ENCODE data around the gene ATL3.

DNA sequence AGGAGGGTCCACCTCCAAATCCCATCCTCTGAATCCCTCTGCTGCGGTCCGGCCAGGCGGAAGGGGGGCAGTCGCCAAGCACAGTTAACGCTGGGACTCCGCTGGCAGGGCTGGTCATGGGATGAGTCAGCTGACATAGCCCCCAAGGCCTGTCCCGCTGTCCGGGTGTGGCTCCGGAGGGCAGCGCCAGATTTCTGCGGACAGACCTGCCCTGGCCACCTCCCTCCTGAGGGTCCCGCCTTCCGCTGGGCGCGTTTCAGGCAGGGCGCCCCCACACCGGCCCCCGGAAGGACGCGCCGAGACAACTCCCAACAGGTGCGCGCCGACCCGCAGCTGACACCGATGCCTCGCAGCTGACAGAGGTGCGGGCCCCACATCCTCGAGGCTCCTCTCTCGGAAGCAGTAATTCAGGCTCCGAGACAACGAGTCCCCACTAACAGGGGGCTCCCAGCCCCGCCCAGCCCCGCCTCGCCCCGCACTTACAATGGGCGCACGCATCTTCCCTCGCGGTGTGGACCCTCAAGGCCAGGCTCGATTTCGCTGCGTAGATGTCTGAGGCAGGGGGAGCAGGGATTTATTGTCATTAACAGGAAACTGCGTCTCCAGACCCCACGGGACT is 57.5 kb downstream of the ATL3 start:
- TF ChIP-seq, protein P1, sequence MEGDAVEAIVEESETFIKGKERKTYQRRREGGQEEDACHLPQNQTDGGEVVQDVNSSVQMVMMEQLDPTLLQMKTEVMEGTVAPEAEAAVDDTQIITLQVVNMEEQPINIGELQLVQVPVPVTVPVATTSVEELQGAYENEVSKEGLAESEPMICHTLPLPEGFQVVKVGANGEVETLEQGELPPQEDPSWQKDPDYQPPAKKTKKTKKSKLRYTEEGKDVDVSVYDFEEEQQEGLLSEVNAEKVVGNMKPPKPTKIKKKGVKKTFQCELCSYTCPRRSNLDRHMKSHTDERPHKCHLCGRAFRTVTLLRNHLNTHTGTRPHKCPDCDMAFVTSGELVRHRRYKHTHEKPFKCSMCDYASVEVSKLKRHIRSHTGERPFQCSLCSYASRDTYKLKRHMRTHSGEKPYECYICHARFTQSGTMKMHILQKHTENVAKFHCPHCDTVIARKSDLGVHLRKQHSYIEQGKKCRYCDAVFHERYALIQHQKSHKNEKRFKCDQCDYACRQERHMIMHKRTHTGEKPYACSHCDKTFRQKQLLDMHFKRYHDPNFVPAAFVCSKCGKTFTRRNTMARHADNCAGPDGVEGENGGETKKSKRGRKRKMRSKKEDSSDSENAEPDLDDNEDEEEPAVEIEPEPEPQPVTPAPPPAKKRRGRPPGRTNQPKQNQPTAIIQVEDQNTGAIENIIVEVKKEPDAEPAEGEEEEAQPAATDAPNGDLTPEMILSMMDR (conservative IDR thresholded peaks at IDR 0.05; ENCODE audit: low read depth, low read length), result no peak
- TF ChIP-seq EZH2 (IDR thresholded peaks at IDR 0.05; ENCODE audit: low read length, unreplicated experiment) (no peak), EZH2phosphoT487 (IDR thresholded peaks at IDR 0.05; ENCODE audit: borderline replicate concordance, low read length) (no peak)
